A673 (cell line): ENCODE measurements around the gene GNAS. TPM values are rescaled to one million over a fixed set of nuclear protein-coding genes. Genes with fewer than 3 reads are reported as not detected.

Experiments used
- BruUV-seq: library from RNA; stranded (reverse); fragments of 400-500 nt; replicated peaks from 2 replicates; lab custom pipeline; 2021; lab: Mats Ljungman, UMichigan
- CTCF ChIA-PET: fragments of 300-600 bp; sonication (Branson Sonifier 250); formaldehyde crosslinking; loops from one replicate; lab custom pipeline; 2022; ENCODE audit warnings: antibody characterized with exemption; lab: Charles Lee
- POLR2A ChIA-PET: fragments of 300-600 bp; sonication (Branson Sonifier 250); formaldehyde crosslinking; loops from one replicate; lab custom pipeline; 2022; ENCODE audit warnings: antibody characterized with exemption; ENCODE audit not compliant: low non-redundant PET; lab: Charles Lee
- DNase-seq: peaks from one replicate; pipeline ENCODE4 v3.0.0-alpha.2; 2015; ENCODE audit warnings: low spot score
- H3K27ac ChIP-seq: fragments of 200-600 bp; sonication (generic); 2 replicates; pipeline ENCODE4 v1.5.1; 2016; ENCODE audit warnings: mixed run types, low read depth, mild to moderate bottlenecking, mixed read lengths, antibody characterized with exemption, low read length; ENCODE audit not compliant: poor library complexity, severe bottlenecking
- H3K27me3 ChIP-seq: fragments of 200-600 bp; sonication (generic); replicated peaks from 2 replicates; pipeline ENCODE4 v1.6.1; 2017; ENCODE audit warnings: mixed run types, low read depth, mild to moderate bottlenecking, mixed read lengths, antibody characterized with exemption, low read length; ENCODE audit not compliant: insufficient read depth, poor library complexity
- H3K36me3 ChIP-seq: fragments of 200-600 bp; sonication (generic); 2 replicates; pipeline ENCODE4 v1.6.1; 2016; ENCODE audit warnings: mixed run types, mild to moderate bottlenecking, mixed read lengths, antibody characterized with exemption, low read length; ENCODE audit not compliant: insufficient read depth, poor library complexity, severe bottlenecking
- H3K4me1 ChIP-seq: fragments of 200-600 bp; sonication (generic); 2 replicates; pipeline ENCODE4 v1.6.1; 2017; ENCODE audit warnings: mixed run types, mild to moderate bottlenecking, mixed read lengths, antibody characterized with exemption, low read length; ENCODE audit not compliant: insufficient read depth, poor library complexity, severe bottlenecking
- H3K4me3 ChIP-seq: fragments of 200-600 bp; sonication (generic); 2 replicates; pipeline ENCODE4 v1.5.1; 2016; ENCODE audit warnings: low read depth, mixed run types, mild to moderate bottlenecking, mixed read lengths, low read length; ENCODE audit not compliant: poor library complexity, severe bottlenecking
- H3K9me3 ChIP-seq: fragments of 200-600 bp; sonication (generic); 2 replicates; pipeline ENCODE4 v1.6.1; 2016; ENCODE audit warnings: mixed run types, low read depth, mild to moderate bottlenecking, mixed read lengths, antibody characterized with exemption, low read length; ENCODE audit not compliant: poor library complexity, severe bottlenecking
- EZH2 ChIP-seq: fragments of 200-600 bp; sonication (generic); IDR thresholded peaks from 2 replicates; pipeline ENCODE4 v1.6.1; 2017; ENCODE audit warnings: borderline replicate concordance, low read depth, mild to moderate bottlenecking, mixed read lengths, antibody characterized with exemption, low read length; ENCODE audit not compliant: poor library complexity, severe bottlenecking
- intact Hi-C: fragments of 100-400 bp; cut with micrococcal nuclease; formaldehyde crosslinking; loops from one replicate; pipeline ENCODE4 v1.10.0; 2022; ENCODE audit not compliant: unreplicated experiment
- total RNA-seq: library from RNA; stranded (reverse); gene quantifications from 2 replicates; pipeline ENCODE4 v1.2.3, GENCODE V29; 2021
- TF ChIP-seq, protein P1 (sequence below): fragments of 300-800, 200-600 bp; sonication (generic); conservative IDR thresholded peaks from 2 replicates; pipeline ENCODE4 v1.5.1; 2017; ENCODE audit warnings: low read depth, mild to moderate bottlenecking, antibody characterized with exemption, low read length, moderate library complexity, mixed read lengths

Gene GNAS
- total RNA-seq, 1 experiment from 2014 or later = 1,108 TPM

DNA sequence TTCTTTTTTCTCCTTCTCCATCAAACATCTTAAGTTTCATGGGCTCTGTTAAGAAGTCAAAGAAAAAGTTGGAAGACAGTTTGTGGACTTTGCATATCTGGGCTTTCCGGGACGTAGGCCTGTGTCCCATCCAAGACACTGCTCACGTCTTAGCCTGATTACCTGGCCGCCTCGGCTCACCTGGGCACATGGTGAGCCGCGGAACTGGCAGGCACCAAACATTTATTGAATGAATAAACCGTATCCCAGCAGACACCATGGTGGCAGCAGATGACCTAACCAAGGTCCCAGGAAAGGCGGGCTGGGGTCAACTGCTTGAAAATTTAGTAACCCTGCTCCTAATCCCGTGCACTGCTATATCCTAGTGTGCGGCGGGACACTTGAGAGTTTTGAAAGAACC, 35.6 kb downstream of the GNAS start:
- Histone ChIP-seq H3K36me3 (no peaks in the 10 kb centered on the region), H3K4me3 (peak overlapping the region; percentile 83), H3K4me1 (peaks cover 4% of the 10 kb centered on the region), H3K27me3 (no peaks in the 10 kb centered on the region), H3K9me3 (no peaks in the 10 kb centered on the region), H3K27ac (peak overlapping the region; percentile 50)
- POLR2A ChIA-PET = no interaction called here
- BruUV-seq = no TSS peak
- intact Hi-C loops = no loop called here
- CTCF ChIA-PET = no interaction called here
- DNase-seq = no peak
- no peak for TF ChIP-seq EZH2
- TF ChIP-seq, protein P1, sequence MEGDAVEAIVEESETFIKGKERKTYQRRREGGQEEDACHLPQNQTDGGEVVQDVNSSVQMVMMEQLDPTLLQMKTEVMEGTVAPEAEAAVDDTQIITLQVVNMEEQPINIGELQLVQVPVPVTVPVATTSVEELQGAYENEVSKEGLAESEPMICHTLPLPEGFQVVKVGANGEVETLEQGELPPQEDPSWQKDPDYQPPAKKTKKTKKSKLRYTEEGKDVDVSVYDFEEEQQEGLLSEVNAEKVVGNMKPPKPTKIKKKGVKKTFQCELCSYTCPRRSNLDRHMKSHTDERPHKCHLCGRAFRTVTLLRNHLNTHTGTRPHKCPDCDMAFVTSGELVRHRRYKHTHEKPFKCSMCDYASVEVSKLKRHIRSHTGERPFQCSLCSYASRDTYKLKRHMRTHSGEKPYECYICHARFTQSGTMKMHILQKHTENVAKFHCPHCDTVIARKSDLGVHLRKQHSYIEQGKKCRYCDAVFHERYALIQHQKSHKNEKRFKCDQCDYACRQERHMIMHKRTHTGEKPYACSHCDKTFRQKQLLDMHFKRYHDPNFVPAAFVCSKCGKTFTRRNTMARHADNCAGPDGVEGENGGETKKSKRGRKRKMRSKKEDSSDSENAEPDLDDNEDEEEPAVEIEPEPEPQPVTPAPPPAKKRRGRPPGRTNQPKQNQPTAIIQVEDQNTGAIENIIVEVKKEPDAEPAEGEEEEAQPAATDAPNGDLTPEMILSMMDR = no peak

DNA sequence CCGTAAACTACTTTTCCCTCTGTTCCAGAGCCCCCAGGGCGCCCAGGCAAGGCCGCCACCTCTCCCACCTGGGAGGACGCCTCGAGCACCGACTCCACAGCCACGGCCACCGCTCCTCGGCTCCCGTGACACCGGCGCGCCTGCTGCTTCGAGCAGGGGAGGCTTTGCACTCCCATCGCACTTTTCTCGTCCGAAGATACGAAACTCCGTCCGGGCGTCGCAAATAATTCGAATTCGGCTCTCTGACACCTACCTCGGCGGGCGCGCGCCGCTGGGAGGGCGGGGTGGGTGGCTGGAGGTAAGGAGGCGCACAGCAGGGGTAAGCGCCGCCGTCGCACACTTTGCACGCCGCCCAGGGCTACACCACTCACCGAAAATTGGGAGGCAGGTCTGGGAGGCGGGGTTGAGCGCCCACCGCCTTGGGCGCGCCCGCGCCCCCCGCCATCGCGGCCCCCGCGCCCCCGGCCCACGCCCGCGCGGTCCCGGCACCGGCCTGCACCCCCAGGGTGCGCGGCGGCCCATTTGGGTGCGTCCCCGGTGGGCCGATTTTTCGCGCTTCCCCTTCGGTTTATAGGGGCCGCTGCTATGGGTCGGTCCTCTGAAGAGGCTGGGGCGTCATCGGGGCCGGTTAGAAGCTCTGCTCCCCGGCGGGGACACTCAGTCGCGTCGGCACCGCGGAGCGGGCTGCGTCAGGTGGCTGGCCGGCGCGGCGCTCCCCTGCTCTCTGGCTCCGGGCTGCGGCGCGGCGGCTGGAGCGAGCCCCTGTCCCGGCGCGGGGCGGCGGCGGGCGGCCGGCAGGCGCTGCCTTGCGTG, 36.2 kb downstream of the GNAS start:
- POLR2A ChIA-PET = no interaction called here
- CTCF ChIA-PET = no interaction called here
- Histone ChIP-seq H3K27me3 (no peaks in the 10 kb centered on the region), H3K4me1 (peaks cover 6% of the 10 kb centered on the region), H3K4me3 (peak overlapping the region; percentile 83), H3K36me3 (no peaks in the 10 kb centered on the region), H3K9me3 (no peaks in the 10 kb centered on the region), H3K27ac (peak overlapping the region; percentile 95)
- BruUV-seq = no TSS peak
- intact Hi-C loops = no loop called here
- no peak for TF ChIP-seq EZH2
- TF ChIP-seq, protein P1 = no peak
- DNase-seq = peak; percentile 83

DNA sequence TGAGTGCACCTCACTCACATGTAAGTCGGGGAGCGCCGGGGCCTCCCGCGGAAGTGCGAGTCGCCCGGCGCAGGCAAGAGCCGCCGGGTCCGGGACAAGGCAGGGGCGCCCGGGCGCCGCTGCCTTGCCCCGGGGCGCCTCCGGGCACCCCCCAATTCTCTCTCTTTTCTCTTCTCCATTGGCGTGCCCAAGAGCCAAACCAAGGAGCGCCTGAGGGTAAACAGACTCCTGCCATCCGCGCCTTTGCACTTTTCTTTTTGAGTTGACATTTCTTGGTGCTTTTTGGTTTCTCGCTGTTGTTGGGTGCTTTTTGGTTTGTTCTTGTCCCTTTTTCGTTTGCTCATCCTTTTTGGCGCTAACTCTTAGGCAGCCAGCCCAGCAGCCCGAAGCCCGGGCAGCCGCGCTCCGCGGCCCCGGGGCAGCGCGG, 36.8 kb downstream of the GNAS start:
- H3K27ac ChIP-seq = peak overlapping the region; percentile 95

More for the DNA sequence above, 36.8 kb downstream of the GNAS start:
- ChIA-PET CTCF (no interaction called here), POLR2A (no interaction called here)
- TF ChIP-seq EZH2 = no peak
- TF ChIP-seq, protein P1 = no peak
- Histone ChIP-seq H3K27me3 (no peaks in the 10 kb centered on the region), H3K4me1 (peaks cover 13% of the 10 kb centered on the region), H3K9me3 (no peaks in the 10 kb centered on the region), H3K4me3 (peak overlapping the region; percentile 83), H3K36me3 (no peaks in the 10 kb centered on the region)
- no peak for DNase-seq
- intact Hi-C loops = no loop called here
- no TSS peak for BruUV-seq
